SK-N-SH (cell line): Measurements from ENCODE around the gene PXYLP1.

Experiments
- REST ChIP-seq: IDR thresholded peaks from 2 replicates; pipeline ENCODE4 v1.6.1; 2012; ENCODE audit warnings: mild to moderate bottlenecking, low read depth, low read length, moderate library complexity
- SMC3 ChIP-seq: IDR thresholded peaks from 2 replicates; pipeline ENCODE4 v1.6.1; 2012; ENCODE audit warnings: low read depth, low read length, improper control_type of control experiment

DNA sequence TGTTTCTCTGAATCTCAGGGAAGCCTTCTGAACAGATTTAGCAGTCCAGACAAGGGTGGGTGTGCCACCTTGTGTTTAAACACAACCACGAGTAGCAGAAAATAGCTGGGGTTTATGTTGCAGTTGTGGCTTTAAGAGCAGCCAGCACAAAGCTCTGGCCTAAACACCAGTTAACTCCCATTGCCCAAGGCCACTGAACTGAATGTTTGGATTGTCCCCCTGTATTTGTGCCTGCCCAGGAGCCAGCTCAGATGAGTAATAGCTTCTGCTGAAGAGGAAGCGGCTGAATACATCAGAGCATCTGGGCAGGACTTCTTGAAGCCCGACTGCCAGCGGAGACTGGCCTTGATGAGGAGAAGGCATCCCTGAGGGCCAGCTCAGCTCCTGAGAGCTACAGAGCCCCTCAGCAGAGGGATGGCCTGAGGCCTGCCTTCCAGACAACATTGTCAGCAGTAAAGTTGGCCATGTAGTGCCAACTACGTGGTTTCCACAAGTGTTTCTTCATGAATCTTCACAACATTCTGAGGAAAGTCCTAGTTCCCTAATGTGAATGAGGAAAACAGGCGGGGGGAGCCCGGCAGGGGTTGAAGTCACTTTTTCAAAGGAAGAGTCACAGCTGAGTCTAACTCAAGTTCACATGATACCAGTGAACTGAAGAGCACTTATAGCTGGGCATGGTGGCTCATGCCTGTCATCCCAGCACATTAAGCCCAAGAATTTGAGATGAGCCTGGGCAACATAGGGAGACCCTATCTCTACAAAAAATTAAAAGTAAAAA, 70.9 kb downstream of the PXYLP1 start:
- TF ChIP-seq REST (no peak), SMC3 (no peak)
